ENCODE measurements around the gene SLC27A4. TPM values are rescaled to one million over a fixed set of nuclear protein-coding genes. Genes with fewer than 3 reads are reported as not detected.

Gene SLC27A4
- total RNA-seq, 1 experiment from 2014 or later, result 17.0 TPM

GRCh38 chr9:128325629-128326028 is 14.7 kb upstream of the SLC27A4 start:
- H2BK120ac ChIP-seq (ENCODE audit: low read depth, low read length, poor library complexity, severe bottlenecking), result no peak overlapping the region
- no peaks in the 10 kb centered on the region for H3K9me3 ChIP-seq (ENCODE audit: control insufficient read depth, low read depth, low read length)
- no peak overlapping the region for H4K5ac ChIP-seq (ENCODE audit: insufficient read length, low read depth, low read length)
- no peak overlapping the region for H2AK5ac ChIP-seq (ENCODE audit: insufficient read length, low read length)
- no peak overlapping the region for H4K91ac ChIP-seq (ENCODE audit: insufficient read length, low read depth, low read length)
- DNase-seq, result no peak
- H3K14ac ChIP-seq (ENCODE audit: insufficient read depth, low read length), result no peak overlapping the region
- Mint-ChIP-seq H3K27ac (no peak overlapping the region), H3K4me1 (peaks cover 6 to 12% of the 10 kb centered on the region in 2 experiments), H3K27me3 (ENCODE audit: low read depth) (no peaks in the 10 kb centered on the region), H3K36me3 (ENCODE audit: insufficient read depth in 1 of 3, low read depth in 3 of 3) (peaks cover 0 to 23% (median 12%) of the 10 kb centered on the region in 3 experiments; a peak in 6 of 7 replicates), H3K9me3 (no peaks in the 10 kb centered on the region; a peak in 1 of 5 replicates), H3K4me3 (no peak overlapping the region; a peak in 1 of 5 replicates)
- H3K27me3 ChIP-seq (ENCODE audit: insufficient read depth, low read length), result no peaks in the 10 kb centered on the region
- H3K23ac ChIP-seq (ENCODE audit: insufficient read length, low read depth, low read length), result no peak overlapping the region
- no peak overlapping the region for H2BK12ac ChIP-seq (ENCODE audit: insufficient read length, low read depth, low read length)
- H3K27ac ChIP-seq (ENCODE audit: insufficient read length, low read depth, low read length), result no peak overlapping the region
- no peak overlapping the region for H2BK5ac ChIP-seq (ENCODE audit: insufficient read length, low read length)
- no peak overlapping the region for H3K56ac ChIP-seq (ENCODE audit: insufficient read length, low read depth, low read length)
- peaks cover 2% of the 10 kb centered on the region; the same call in 1 of the 2 replicates for H3K79me2 ChIP-seq (ENCODE audit: insufficient read depth, low read length)
- peaks cover 3% of the 10 kb centered on the region for H3K79me1 ChIP-seq (ENCODE audit: insufficient read depth, low read depth, low read length, poor library complexity, severe bottlenecking)
- no peak overlapping the region for H3K9ac ChIP-seq (ENCODE audit: extremely low read depth, insufficient read length, low read length)
- no peak overlapping the region for H2AFZ ChIP-seq (ENCODE audit: low read length)
- H4K8ac ChIP-seq (replicated peaks; ENCODE audit: insufficient read length, low read depth, low read length), result no peak overlapping the region
- TF ChIP-seq CTCF (conservative IDR thresholded peaks at IDR 0.05), result no peak
- WGBS (ENCODE audit: extremely low coverage, insufficient read length, low lambda C conversion rate), result no CpG with 5 or more reads among the region's 13 CpGs
- no peak overlapping the region for H3T11ph ChIP-seq (ENCODE audit: low read length)
- no peaks in the 10 kb centered on the region for H4K20me1 ChIP-seq (ENCODE audit: control insufficient read depth, insufficient read depth, insufficient read length)
- peaks cover 7% of the 10 kb centered on the region for H3K23me2 ChIP-seq (ENCODE audit: insufficient read length, low read depth, low read length, poor library complexity, severe bottlenecking)
- H3K4me2 ChIP-seq (ENCODE audit: insufficient read depth, insufficient read length, low read length), result no peak overlapping the region
- H3K18ac ChIP-seq (ENCODE audit: insufficient read length, low read depth, low read length), result no peak overlapping the region
- H2BK15ac ChIP-seq (ENCODE audit: low read depth, low read length), result no peak overlapping the region
- H3K4me1 ChIP-seq (ENCODE audit: insufficient read depth, low read length), result no peaks in the 10 kb centered on the region
- no peak overlapping the region for H2BK20ac ChIP-seq (ENCODE audit: low read depth, low read length, poor library complexity, severe bottlenecking)
- H3K4ac ChIP-seq (ENCODE audit: low read depth, low read length), result no peak overlapping the region

All from H9 (cell line).